ENCODE results near the gene BICC1. TPM values are rescaled to one million over a fixed set of nuclear protein-coding genes. Genes with fewer than 3 reads are reported as not detected.
A peak's percentile ranks its signal among the peaks of the same experiment; 100 is the strongest.

Gene BICC1
- polyA plus RNA-seq, 1 experiment, result 25.6 TPM

GRCh38 chr10:58725901-58726300 is 213.2 kb downstream of the BICC1 start:
- Histone ChIP-seq H3K27ac (ENCODE audit: low read depth, low read length) (no peak overlapping the region), H3K4me3 (ENCODE audit: low read depth, low read length) (no peak overlapping the region), H3K9me3 (ENCODE audit: control insufficient read depth, insufficient read depth, low read length) (peaks cover 12% of the 10 kb centered on the region), H3K27me3 (ENCODE audit: control insufficient read depth, insufficient read depth, low read length) (no peaks in the 10 kb centered on the region)
- ChIA-PET POLR2A (no interaction called here), CTCF (interaction anchor here (0.6 kb wide), 1 partner anchor 8 kb away, joined by 3 read pairs; no protein-coding TSS in a partner anchor)
- DNase-seq (ENCODE audit: low read depth, low spot score), result no peak
- TF ChIP-seq, protein P1, sequence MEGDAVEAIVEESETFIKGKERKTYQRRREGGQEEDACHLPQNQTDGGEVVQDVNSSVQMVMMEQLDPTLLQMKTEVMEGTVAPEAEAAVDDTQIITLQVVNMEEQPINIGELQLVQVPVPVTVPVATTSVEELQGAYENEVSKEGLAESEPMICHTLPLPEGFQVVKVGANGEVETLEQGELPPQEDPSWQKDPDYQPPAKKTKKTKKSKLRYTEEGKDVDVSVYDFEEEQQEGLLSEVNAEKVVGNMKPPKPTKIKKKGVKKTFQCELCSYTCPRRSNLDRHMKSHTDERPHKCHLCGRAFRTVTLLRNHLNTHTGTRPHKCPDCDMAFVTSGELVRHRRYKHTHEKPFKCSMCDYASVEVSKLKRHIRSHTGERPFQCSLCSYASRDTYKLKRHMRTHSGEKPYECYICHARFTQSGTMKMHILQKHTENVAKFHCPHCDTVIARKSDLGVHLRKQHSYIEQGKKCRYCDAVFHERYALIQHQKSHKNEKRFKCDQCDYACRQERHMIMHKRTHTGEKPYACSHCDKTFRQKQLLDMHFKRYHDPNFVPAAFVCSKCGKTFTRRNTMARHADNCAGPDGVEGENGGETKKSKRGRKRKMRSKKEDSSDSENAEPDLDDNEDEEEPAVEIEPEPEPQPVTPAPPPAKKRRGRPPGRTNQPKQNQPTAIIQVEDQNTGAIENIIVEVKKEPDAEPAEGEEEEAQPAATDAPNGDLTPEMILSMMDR (IDR thresholded peaks at IDR 0.05; ENCODE audit: low read depth, low read length), result no peak

DNA sequence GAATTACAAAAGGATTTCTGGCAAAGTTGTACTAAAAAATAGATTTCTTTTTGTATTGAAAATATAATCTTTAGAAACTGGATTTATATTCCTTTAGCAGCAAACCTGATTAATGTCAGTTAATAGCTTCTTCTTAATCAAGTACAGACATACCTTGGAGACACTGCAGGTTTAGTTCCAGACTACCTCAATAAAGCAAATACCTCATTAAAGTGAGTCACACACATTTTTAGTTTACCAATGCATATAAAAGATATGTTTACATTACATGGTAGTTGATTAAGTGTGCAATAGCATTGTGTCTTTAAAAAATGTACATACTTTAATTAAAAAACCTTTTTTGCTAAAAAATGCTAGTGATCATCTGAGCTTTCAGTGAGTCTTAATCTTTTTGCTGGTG is 215.0 kb downstream of the BICC1 start:
- no peak overlapping the region for H3K4me3 ChIP-seq (ENCODE audit: low read depth, low read length)
- ChIA-PET CTCF (no interaction called here), POLR2A (no interaction called here)
- no peaks in the 10 kb centered on the region for H3K27me3 ChIP-seq (ENCODE audit: control insufficient read depth, insufficient read depth, low read length)
- no peak for DNase-seq (ENCODE audit: low read depth, low spot score)
- TF ChIP-seq, protein P1 (IDR thresholded peaks at IDR 0.05; ENCODE audit: low read depth, low read length), result no peak
- peaks cover 19% of the 10 kb centered on the region for H3K9me3 ChIP-seq (ENCODE audit: control insufficient read depth, insufficient read depth, low read length)
- no peak overlapping the region for H3K27ac ChIP-seq (ENCODE audit: low read depth, low read length)

GRCh38 chr10:58731276-58731675 is 218.6 kb downstream of the BICC1 start:
- ChIA-PET CTCF (interaction anchor here (1.0 kb wide), 1 partner anchor 46 kb away, joined by 3 read pairs; no protein-coding TSS in a partner anchor), POLR2A (no interaction called here)
- no peak overlapping the region for H3K27ac ChIP-seq (ENCODE audit: low read depth, low read length)
- no peak overlapping the region for H3K4me3 ChIP-seq (ENCODE audit: low read depth, low read length)
- DNase-seq (ENCODE audit: low read depth, low spot score), result no peak
- H3K27me3 ChIP-seq (ENCODE audit: control insufficient read depth, insufficient read depth, low read length), result no peaks in the 10 kb centered on the region
- TF ChIP-seq, protein P1 (IDR thresholded peaks at IDR 0.05; ENCODE audit: low read depth, low read length), result no peak
- peaks cover 19% of the 10 kb centered on the region for H3K9me3 ChIP-seq (ENCODE audit: control insufficient read depth, insufficient read depth, low read length)

DNA sequence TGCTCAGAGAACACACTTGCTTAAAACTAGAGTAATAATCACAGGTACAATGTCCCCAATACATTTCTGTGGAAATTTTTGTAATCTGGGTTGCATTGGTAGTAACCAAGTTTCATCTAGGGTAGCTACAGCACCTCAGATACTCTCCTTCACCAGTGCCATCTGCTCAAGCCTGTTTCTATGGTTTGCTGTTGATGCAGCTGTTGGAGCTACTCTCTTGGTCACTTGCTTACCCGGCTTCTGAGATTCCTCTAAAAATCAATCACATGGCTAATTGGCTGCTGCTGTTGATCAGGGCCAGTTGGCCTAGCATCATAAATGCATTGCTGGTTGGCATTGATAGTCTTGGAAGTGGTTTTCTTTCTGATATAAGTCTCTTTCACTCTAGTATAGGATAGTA is 220.8 kb downstream of the BICC1 start:
- POLR2A ChIA-PET, result no interaction called here
- Histone ChIP-seq H3K27ac (ENCODE audit: low read depth, low read length) (no peak overlapping the region), H3K4me3 (ENCODE audit: low read depth, low read length) (no peak overlapping the region), H3K9me3 (ENCODE audit: control insufficient read depth, insufficient read depth, low read length) (peaks cover 19% of the 10 kb centered on the region), H3K27me3 (ENCODE audit: control insufficient read depth, insufficient read depth, low read length) (no peaks in the 10 kb centered on the region)
- no peak for DNase-seq (ENCODE audit: low read depth, low spot score)
- TF ChIP-seq, protein P1 (IDR thresholded peaks at IDR 0.05; ENCODE audit: low read depth, low read length), result no peak
- CTCF ChIA-PET, result interaction anchor here (1.7 kb wide), 1 partner anchor 48 kb away, joined by 6 read pairs; no protein-coding TSS in a partner anchor

DNA sequence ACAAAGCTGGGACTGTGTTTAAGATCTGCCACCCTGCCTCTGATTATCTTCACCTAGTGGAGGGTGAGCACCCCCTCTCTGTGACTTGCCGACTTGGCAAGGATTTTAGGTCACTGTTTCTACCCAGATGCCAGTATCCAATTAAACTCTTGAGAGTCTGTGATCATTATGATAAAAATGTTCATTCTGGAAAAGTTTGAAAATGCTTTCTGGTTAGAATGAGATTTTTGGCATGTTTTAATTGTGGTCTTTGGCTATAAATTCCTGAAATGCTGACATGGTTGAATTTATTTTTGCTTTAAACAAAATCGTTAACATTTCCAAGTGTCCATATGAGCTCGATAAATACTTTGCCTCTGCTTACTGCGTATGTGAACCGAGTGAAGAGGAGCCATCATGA is 221.4 kb downstream of the BICC1 start:
- Histone ChIP-seq H3K27ac (ENCODE audit: low read depth, low read length) (no peak overlapping the region), H3K9me3 (ENCODE audit: control insufficient read depth, insufficient read depth, low read length) (peaks cover 19% of the 10 kb centered on the region), H3K27me3 (ENCODE audit: control insufficient read depth, insufficient read depth, low read length) (no peaks in the 10 kb centered on the region), H3K4me3 (ENCODE audit: low read depth, low read length) (no peak overlapping the region)
- DNase-seq (ENCODE audit: low read depth, low spot score), result peak; percentile 11
- ChIA-PET POLR2A (no interaction called here), CTCF (interaction anchor here (0.7 to 1.7 kb wide), 3 partner anchors 8 to 203 kb away, joined by 3 to 6 read pairs (median 3); no protein-coding TSS in a partner anchor)
- TF ChIP-seq, protein P1 (IDR thresholded peaks at IDR 0.05; ENCODE audit: low read depth, low read length), result no peak
